H9 (cell line): Measurements from ENCODE around the gene ATG2A. TPM values are rescaled to one million over a fixed set of nuclear protein-coding genes. Genes with fewer than 3 reads are reported as not detected.
A peak's percentile ranks its signal among the peaks of the same experiment; 100 is the strongest.

Source experiments
- DNase-seq: peaks from one replicate; pipeline ENCODE4 v3.0.0-alpha.2; 2017
- H2AFZ ChIP-seq: one replicate; pipeline ENCODE4 v1.6.1; 2013; ENCODE audit warnings: mild to moderate bottlenecking, low read length, control low read depth, moderate library complexity
- H2AK5ac ChIP-seq: 2 replicates; pipeline ENCODE4 v1.6.1; 2013; ENCODE audit warnings: low read length, control low read depth, mixed read lengths; ENCODE audit not compliant: insufficient read length
- H2BK120ac ChIP-seq: one replicate; pipeline ENCODE4 v1.6.1; 2013; ENCODE audit warnings: low read depth, mild to moderate bottlenecking, low read length, control low read depth, inconsistent platforms; ENCODE audit not compliant: poor library complexity, severe bottlenecking
- H2BK12ac ChIP-seq: 2 replicates; pipeline ENCODE4 v1.6.1; 2013; ENCODE audit warnings: low read length, control low read depth, mixed read lengths, low read depth; ENCODE audit not compliant: insufficient read length
- H2BK15ac ChIP-seq: 2 replicates; pipeline ENCODE4 v1.6.1; 2013; ENCODE audit warnings: low read depth, low read length, control low read depth
- H2BK20ac ChIP-seq: one replicate; pipeline ENCODE4 v1.6.1; 2013; ENCODE audit warnings: low read depth, mild to moderate bottlenecking, low read length, control low read depth, inconsistent platforms; ENCODE audit not compliant: poor library complexity, severe bottlenecking
- H2BK5ac ChIP-seq: 2 replicates; pipeline ENCODE4 v1.6.1; 2013; ENCODE audit warnings: low read length, control low read depth, mixed read lengths; ENCODE audit not compliant: insufficient read length
- H3K14ac ChIP-seq: 2 replicates; pipeline ENCODE4 v1.6.1; 2013; ENCODE audit warnings: low read length, control low read depth; ENCODE audit not compliant: insufficient read depth
- H3K18ac ChIP-seq: 2 replicates; pipeline ENCODE4 v1.6.1; 2013; ENCODE audit warnings: low read depth, mild to moderate bottlenecking, mixed read lengths, low read length, control low read depth; ENCODE audit not compliant: insufficient read length
- H3K23ac ChIP-seq: 2 replicates; pipeline ENCODE4 v1.6.1; 2013; ENCODE audit warnings: low read length, control low read depth, mixed read lengths, low read depth; ENCODE audit not compliant: insufficient read length
- H3K23me2 ChIP-seq: 2 replicates; pipeline ENCODE4 v1.6.1; 2013; ENCODE audit warnings: low read depth, mild to moderate bottlenecking, mixed read lengths, low read length, control low read depth; ENCODE audit not compliant: insufficient read length, poor library complexity, severe bottlenecking
- H3K27ac ChIP-seq: 2 replicates; pipeline ENCODE4 v1.5.1; 2013; ENCODE audit warnings: low read length, control low read depth, mixed read lengths, low read depth; ENCODE audit not compliant: insufficient read length
- H3K27me3 ChIP-seq: 2 replicates; pipeline ENCODE4 v1.6.1; 2013; ENCODE audit warnings: low read length, control low read depth, inconsistent platforms; ENCODE audit not compliant: insufficient read depth
- H3K4ac ChIP-seq: 2 replicates; pipeline ENCODE4 v1.6.1; 2013; ENCODE audit warnings: low read depth, mild to moderate bottlenecking, control low read depth, inconsistent platforms, low read length, moderate library complexity
- H3K4me1 ChIP-seq: 2 replicates; pipeline ENCODE4 v1.6.1; 2013; ENCODE audit warnings: low read length, control low read depth, inconsistent platforms; ENCODE audit not compliant: insufficient read depth
- H3K4me2 ChIP-seq: 2 replicates; pipeline ENCODE4 v1.6.1; 2013; ENCODE audit warnings: low read length, control low read depth, mixed read lengths; ENCODE audit not compliant: insufficient read length, insufficient read depth
- H3K56ac ChIP-seq: 2 replicates; pipeline ENCODE4 v1.6.1; 2013; ENCODE audit warnings: low read depth, mild to moderate bottlenecking, mixed read lengths, low read length, control low read depth; ENCODE audit not compliant: insufficient read length
- H3K79me1 ChIP-seq: 2 replicates; pipeline ENCODE4 v1.6.1; 2013; ENCODE audit warnings: low read depth, mild to moderate bottlenecking, moderate library complexity, low read length, control low read depth, inconsistent platforms; ENCODE audit not compliant: insufficient read depth, poor library complexity, severe bottlenecking
- H3K79me2 ChIP-seq: 2 replicates; pipeline ENCODE4 v1.6.1; 2013; ENCODE audit warnings: low read length, control low read depth, inconsistent platforms; ENCODE audit not compliant: insufficient read depth
- H3K9ac ChIP-seq: 2 replicates; pipeline ENCODE4 v1.6.1; 2013; ENCODE audit warnings: low read length, control low read depth, mixed read lengths; ENCODE audit not compliant: insufficient read length; ENCODE audit errors: extremely low read depth
- H3K9me3 ChIP-seq: one replicate; pipeline ENCODE4 v1.6.1; 2013; ENCODE audit warnings: low read depth, low read length, inconsistent platforms; ENCODE audit not compliant: control insufficient read depth
- H3T11ph ChIP-seq: one replicate; pipeline ENCODE4 v1.6.1; 2013; ENCODE audit warnings: mild to moderate bottlenecking, low read length, control low read depth, inconsistent platforms
- H4K20me1 ChIP-seq: one replicate; pipeline ENCODE4 v1.6.1; 2013; ENCODE audit not compliant: control insufficient read depth, insufficient read length, insufficient read depth
- H4K5ac ChIP-seq: 2 replicates; pipeline ENCODE4 v1.6.1; 2013; ENCODE audit warnings: low read depth, mild to moderate bottlenecking, mixed read lengths, low read length, control low read depth; ENCODE audit not compliant: insufficient read length
- H4K8ac ChIP-seq: replicated peaks from 2 replicates; pipeline ENCODE4 v1.6.1; 2013; ENCODE audit warnings: low read length, control low read depth, mixed read lengths, low read depth; ENCODE audit not compliant: insufficient read length
- H4K91ac ChIP-seq: 2 replicates; pipeline ENCODE4 v1.6.1; 2013; ENCODE audit warnings: low read depth, mild to moderate bottlenecking, moderate library complexity, mixed read lengths, low read length, control low read depth; ENCODE audit not compliant: insufficient read length
- H3K27ac Mint-ChIP-seq, 3 experiments: 2 replicates in 2 of 3; 3 replicates in 1 of 3; pipeline ENCODE4 v1.8.0; 2020 to 2021; ENCODE audit warnings: mixed read lengths in 3 of 3, mild to moderate bottlenecking in 1 of 3, moderate library complexity in 1 of 3
- H3K27me3 Mint-ChIP-seq: 2 replicates; pipeline ENCODE4 v1.8.0; 2021; ENCODE audit warnings: low read depth, mild to moderate bottlenecking, moderate library complexity, mixed read lengths
- H3K36me3 Mint-ChIP-seq, 3 experiments: 2 replicates in 2 of 3; 3 replicates in 1 of 3; pipeline ENCODE4 v1.8.0; 2020 to 2021; ENCODE audit warnings: low read depth in 3 of 3, mixed read lengths in 3 of 3; ENCODE audit not compliant: insufficient read depth in 1 of 3
- H3K4me1 Mint-ChIP-seq, 2 experiments: 2 replicates each; pipeline ENCODE4 v1.8.0; 2020; ENCODE audit warnings: mixed read lengths in 2 of 2
- H3K4me3 Mint-ChIP-seq, 2 experiments: 2 replicates in 1 of 2; 3 replicates in 1 of 2; pipeline ENCODE4 v1.8.0; 2020 to 2021; ENCODE audit warnings: mild to moderate bottlenecking in 2 of 2, mixed read lengths in 2 of 2, moderate library complexity in 1 of 2
- H3K9me3 Mint-ChIP-seq, 2 experiments: 2 replicates in 1 of 2; 3 replicates in 1 of 2; pipeline ENCODE4 v1.8.0; 2020; ENCODE audit warnings: mild to moderate bottlenecking in 2 of 2, mixed read lengths in 2 of 2, moderate library complexity in 1 of 2
- CTCF ChIP-seq: fragments of 200-600 bp; sonication (generic); conservative IDR thresholded peaks from 3 replicates; pipeline ENCODE4 v1.8.0; 2021; ENCODE audit warnings: antibody characterized with exemption, mild to moderate bottlenecking
- WGBS: extraction: QIAGEN DNeasy Blood & Tissue Kit; methylation state at CpG from one replicate; pipeline ENCODE4 v1.1.7; 2013; ENCODE audit warnings: missing lambda C conversion rate, low lambda C conversion rate, mixed read lengths; ENCODE audit not compliant: insufficient read length; ENCODE audit errors: extremely low coverage; 5-methylcytosine and 5-hydroxymethylcytosine counted together
- total RNA-seq: library from RNA; stranded (reverse); gene quantifications from 2 replicates; pipeline ENCODE4 v1.2.1, GENCODE V29; 2021

ATG2A gene
- total RNA-seq, 1 experiment from 2014 or later = 21.3 TPM

GRCh38 chr11:64898541-64898940 lies 18.5 kb downstream of the ATG2A start:
- Mint-ChIP-seq H3K9me3 (no peaks in the 10 kb centered on the region), H3K27me3 (no peaks in the 10 kb centered on the region), H3K27ac (peak overlapping the region in 1 of 3 experiments; percentile 35; a peak in 2 of 7 replicates), H3K4me1 (peaks cover 0 to 3% of the 10 kb centered on the region in 2 experiments; a peak in 1 of 4 replicates), H3K4me3 (no peak overlapping the region), H3K36me3 (peaks cover 0 to 32% (median 27%) of the 10 kb centered on the region in 3 experiments; a peak in 6 of 7 replicates)
- H3K9ac ChIP-seq = no peak overlapping the region
- H4K20me1 ChIP-seq = peaks cover 4% of the 10 kb centered on the region
- no peaks in the 10 kb centered on the region for H3K79me1 ChIP-seq
- no peak overlapping the region for H4K5ac ChIP-seq
- H2BK12ac ChIP-seq = no peak overlapping the region
- no peak overlapping the region for H4K8ac ChIP-seq
- H3K23ac ChIP-seq = no peak overlapping the region
- no CpG with 5 or more reads among the region's 19 CpGs for WGBS
- no peak for DNase-seq
- no peak overlapping the region for H2BK20ac ChIP-seq
- H3K4me2 ChIP-seq = no peak overlapping the region
- no peak overlapping the region for H3K18ac ChIP-seq
- H2AK5ac ChIP-seq = no peak overlapping the region
- no peak overlapping the region for H2BK5ac ChIP-seq
- no peak overlapping the region for H3T11ph ChIP-seq
- no peaks in the 10 kb centered on the region for H3K9me3 ChIP-seq
- no peak overlapping the region for H2AFZ ChIP-seq
- no peaks in the 10 kb centered on the region for H3K27me3 ChIP-seq
- no peak for TF ChIP-seq CTCF
- no peak overlapping the region for H3K56ac ChIP-seq
- H3K79me2 ChIP-seq = no peaks in the 10 kb centered on the region
- no peaks in the 10 kb centered on the region for H3K4me1 ChIP-seq
- no peak overlapping the region for H3K27ac ChIP-seq
- H2BK120ac ChIP-seq = no peak overlapping the region
- H3K14ac ChIP-seq = no peak overlapping the region
- no peak overlapping the region for H3K4ac ChIP-seq
- no peak overlapping the region for H4K91ac ChIP-seq
- H3K23me2 ChIP-seq = no peaks in the 10 kb centered on the region
- no peak overlapping the region for H2BK15ac ChIP-seq
